ENCODE data around the gene AP5Z1.

The AP5Z1 gene

GRCh38 chr7:4803397-4804241, 28.2 kb downstream of the AP5Z1 start:
- no peak for DNase-seq (ENCODE audit: low read depth)

- no peak for DNase-seq (ENCODE audit: low read depth)
Measured at GRCh38 chr7:4805110-4805983, 29.9 kb downstream of the AP5Z1 start.

DNA sequence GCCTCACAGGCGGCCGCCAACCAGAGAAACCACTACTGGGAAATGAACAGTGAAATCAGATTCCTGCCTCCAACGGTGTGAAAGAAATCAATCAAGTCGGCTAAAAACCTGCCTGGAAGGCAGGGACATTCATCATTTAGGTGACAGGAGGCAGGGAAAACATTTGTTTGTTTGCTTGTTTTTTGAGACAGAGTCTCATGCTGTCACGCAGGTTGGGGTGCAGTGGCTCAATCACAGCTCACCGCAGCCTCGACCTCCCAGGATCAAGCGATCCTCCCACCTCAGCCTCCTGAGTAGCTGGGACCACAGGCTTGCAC, 30.5 kb downstream of the AP5Z1 start:
- no peak for DNase-seq (ENCODE audit: low read depth)

GRCh38 chr7:4806983-4807597, 31.7 kb downstream of the AP5Z1 start:
- DNase-seq (ENCODE audit: low read depth): no peak

GRCh38 chr7:4807598-4808016, 32.2 kb downstream of the AP5Z1 start:
- DNase-seq (ENCODE audit: low read depth): no peak

DNA sequence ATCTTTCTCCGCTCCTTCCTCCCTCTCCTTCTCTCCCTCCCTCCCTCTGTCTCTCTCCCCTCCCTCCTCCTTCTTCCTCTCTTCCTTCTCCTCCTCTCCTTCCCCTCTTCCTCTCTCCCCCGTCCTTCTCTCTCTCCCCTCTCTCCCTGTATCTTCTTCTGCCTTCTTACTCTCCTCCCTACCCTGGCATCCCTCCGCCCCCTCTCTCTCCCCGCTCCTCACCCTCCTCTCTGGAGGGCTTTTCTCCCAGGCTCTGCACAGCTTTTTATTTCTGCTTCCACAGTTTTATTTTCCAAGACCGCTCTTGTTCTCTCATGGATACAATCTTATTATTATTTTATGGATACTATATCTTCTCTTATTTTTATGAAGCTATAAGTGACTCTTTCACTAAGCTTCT, 32.6 kb downstream of the AP5Z1 start:
- DNase-seq (ENCODE audit: low read depth): no peak

- no peak for DNase-seq (ENCODE audit: low read depth)
Measured at GRCh38 chr7:4808565-4808964, 33.1 kb downstream of the AP5Z1 start.

- DNase-seq (ENCODE audit: low read depth): no peak
Measured at GRCh38 chr7:4809091-4809591, 33.7 kb downstream of the AP5Z1 start.

DNA sequence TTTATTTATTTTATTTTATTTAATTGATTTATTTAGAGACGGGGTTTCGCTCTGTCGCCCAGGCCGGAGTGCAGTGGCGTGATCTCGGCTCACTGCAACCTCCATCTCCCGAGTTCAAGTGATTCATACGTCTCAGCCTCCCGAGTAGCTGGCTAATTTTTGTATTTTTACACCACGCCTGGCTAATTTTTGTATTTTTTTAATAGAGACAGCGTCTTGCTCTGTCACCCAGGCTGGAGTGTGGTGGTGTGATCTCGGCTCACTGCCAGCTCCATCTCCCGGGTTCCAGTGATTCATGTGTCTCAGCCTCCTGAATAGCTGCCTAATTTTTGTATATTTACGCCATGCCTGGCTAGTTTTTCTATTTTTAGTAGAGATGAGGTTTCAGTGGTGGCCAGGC, 34.2 kb downstream of the AP5Z1 start:
- DNase-seq (ENCODE audit: low read depth): no peak

GRCh38 chr7:4814433-4814832, 39.0 kb downstream of the AP5Z1 start:
- DNase-seq (ENCODE audit: low read depth): no peak

DNA sequence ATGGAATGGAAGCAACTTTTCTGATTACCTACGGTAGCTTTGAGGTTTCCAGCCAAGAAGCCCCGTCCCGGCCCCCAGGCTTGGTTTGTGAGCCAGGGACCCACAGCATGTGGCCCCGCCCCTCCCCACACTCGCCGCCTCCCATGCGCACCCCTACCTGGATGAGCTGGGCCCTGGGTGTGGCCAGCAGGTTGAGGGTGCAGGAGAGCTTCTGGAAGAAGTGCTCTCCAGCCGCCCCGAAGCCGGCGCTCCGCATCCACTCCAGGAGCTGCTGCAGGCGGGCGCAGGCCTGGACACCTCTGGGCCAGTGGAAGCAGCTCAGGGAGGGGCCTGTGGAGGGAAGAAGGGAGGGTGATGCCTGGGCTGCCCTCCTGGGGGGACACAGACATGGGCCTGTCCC, 39.7 kb downstream of the AP5Z1 start:
- DNase-seq (ENCODE audit: low read depth): no peak

GRCh38 chr7:4815609-4816418, 40.4 kb downstream of the AP5Z1 start:
- no peak for DNase-seq (ENCODE audit: low read depth)

DNA sequence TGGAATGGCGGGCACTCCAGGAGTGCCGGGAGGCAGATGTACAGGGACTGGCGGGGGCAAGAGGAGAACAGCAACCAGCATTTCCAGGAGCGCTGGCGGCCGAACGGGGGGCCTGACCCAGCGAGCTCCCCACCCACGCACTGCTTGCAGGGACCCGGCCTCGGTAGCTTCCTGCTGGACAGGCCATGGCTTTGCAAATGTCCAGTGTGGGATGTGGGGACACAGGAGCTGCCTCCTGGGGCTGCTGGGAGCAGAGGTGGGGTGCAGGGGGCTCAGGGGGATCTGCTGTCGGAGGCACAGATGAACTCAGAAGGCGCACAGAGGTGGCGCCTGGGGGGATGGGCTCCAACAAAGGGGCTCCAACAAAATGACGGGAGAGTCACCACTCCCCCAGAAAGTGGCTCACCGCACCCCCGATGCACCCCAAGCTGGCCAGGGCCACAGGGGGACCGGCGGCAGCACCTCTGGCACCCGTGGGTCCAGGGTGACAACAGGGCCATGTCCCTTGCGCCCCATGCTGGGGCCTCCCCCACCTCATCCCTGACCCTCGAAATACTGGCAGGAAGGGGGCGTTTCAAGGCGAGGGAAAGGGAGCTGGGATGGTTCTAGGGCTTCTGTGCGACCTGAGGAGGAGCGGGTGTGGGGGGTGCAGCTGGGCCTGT, 41.1 kb downstream of the AP5Z1 start:
- DNase-seq (ENCODE audit: low read depth): no peak

GRCh38 chr7:4817178-4817901, 41.9 kb downstream of the AP5Z1 start:
- DNase-seq (ENCODE audit: low read depth): no peak

DNA sequence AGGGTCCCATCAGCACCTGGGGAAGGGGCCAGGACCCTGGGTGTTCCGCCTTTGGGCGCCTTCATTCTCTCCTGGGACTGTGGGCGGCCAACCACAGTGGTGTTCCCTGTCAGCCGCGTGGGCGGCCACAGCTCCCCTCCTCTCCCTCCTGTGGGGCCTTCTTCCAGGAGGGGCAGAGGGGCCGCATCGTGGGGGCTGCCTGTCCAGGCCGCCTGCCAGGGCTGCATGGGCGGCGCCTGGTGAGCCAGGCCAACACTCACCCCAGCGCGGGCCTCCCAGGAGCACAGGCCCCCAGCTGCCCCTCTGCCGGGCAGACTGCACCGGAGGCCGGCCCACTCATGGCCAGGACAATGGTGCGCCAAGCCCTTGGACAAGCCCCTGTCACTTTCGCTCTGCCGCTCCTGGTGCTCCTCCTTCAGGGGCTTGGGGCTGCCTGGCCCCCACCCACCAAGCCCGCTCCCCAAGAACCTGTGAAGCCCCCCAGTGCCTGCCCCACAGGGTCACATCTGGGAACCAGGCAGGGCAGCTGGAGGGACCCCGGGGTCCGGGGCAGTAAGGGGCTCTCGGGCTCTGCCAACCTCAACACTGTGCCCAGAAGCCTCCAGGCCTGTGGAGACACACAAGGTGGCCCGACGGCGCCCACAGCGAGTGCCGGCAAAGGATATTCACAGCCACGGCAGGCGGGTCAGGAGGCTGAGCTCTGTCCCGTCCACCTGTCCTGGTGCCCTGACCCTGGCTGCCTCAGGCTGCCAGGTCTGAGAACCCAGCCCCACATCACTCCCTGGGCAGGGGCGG, 42.8 kb downstream of the AP5Z1 start:
- no peak for DNase-seq (ENCODE audit: low read depth)

DNA sequence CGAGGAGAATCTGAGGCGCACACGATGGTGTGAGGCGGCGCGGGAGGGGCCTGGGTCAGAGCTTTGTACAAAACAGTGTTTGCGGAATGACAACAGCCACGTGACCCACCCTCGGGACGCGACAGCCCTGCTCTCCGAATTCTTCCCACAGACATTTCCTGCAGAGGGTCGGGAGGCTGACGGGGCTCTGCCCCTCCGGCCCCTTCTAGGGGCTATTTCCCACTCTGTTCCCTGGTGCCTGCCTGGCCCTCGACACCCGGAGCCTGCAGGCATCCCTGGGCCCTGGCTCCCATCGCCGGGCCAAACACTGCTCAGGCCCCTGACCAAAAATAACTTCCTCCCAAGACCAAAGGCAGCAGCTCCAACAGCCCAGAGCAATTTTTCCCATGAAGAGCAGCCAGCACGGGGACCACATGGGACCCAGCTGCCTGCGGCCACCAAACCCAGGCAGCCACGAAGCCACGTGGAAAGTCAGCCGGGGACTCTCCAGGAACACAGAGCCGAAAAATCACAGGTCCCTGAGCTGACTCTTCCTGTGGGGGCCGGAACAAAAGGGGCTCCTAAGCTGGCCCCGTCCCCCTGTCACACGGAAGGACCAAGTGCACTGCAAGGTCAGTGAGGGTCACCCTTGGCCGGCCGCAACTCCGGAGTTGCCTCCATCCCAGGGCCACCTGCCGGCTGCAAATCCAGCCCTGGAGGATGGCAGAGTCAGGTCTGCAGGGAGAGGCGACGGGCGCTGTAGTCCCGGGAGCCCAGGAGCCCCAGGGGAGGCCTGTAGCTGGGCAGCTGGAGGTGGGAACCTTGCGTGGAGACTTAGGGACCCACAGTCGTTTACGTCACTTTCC, 44.4 kb downstream of the AP5Z1 start:
- no peak for DNase-seq (ENCODE audit: low read depth)

- no peak for DNase-seq (ENCODE audit: low read depth)
Measured at GRCh38 chr7:4820405-4820966, 45.1 kb downstream of the AP5Z1 start.

GRCh38 chr7:4820967-4821471, 45.6 kb downstream of the AP5Z1 start:
- DNase-seq (ENCODE audit: low read depth): no peak
